Measurements from ENCODE around the gene KRTAP5-4.
"Not testable (repeated sequence)": the region's sequence is repeated elsewhere in the genome, so short reads cannot be mapped to it uniquely, and the experiment has no call there.

Gene KRTAP5-4

DNA sequence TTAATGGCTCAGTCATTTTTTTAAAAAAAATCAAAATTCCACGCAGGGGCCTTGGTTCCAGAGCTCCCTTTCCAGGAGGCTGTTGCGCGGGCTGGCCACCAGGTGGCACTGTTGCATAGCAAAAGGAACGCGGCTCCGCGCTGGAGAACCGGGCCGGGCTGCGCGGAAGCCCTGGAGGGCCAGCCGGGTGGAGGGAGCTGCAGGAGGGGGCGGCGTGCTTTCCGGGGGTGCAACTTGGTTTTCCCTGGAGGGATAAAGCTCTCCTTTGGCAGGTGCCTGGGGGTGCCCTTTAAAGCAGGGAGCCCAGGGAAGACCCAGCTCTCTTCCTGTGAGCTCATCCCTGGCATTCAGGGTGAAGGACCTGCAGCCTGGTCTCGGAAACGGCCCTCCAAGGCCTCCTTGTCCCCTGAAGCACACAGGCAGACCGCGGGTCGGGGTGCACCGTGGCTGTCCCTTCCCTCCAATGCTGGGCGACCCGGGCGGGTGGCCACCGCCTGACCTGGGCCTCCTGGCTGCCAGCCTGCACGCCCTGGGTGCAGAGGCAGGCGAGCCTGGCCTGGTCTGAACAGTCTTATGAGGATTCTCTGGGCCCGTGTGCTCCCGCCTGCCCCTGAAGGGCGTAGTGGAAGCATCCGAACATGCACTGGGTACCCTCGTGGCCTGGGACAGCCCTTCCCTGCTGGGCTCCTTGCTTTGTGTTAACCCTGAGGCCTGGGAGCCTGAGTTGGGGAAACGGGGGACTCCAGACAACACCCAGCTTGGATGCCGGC is 31.0 kb upstream of the KRTAP5-4 start:
- DNase-seq (ENCODE audit: low read depth in 2 of 2) = peak; percentile 57 to 69

DNA sequence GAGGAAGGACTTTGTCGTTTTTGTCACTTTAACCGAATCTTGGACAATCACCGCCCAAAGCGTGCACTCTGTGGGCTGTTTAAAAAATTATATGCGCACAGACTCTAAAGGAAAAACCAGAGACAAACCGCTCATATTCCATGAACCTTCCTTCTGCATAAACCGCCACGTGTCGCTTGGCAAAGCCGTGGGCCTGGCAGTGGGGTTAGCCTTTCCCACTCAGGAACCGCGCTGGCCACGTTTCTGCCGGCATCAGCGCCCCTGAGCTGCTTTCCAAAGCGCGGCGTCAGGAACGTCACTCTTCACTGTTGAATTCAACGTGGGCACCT is 30.5 kb upstream of the KRTAP5-4 start:
- no peak for DNase-seq (ENCODE audit: low read depth in 2 of 2)

DNA sequence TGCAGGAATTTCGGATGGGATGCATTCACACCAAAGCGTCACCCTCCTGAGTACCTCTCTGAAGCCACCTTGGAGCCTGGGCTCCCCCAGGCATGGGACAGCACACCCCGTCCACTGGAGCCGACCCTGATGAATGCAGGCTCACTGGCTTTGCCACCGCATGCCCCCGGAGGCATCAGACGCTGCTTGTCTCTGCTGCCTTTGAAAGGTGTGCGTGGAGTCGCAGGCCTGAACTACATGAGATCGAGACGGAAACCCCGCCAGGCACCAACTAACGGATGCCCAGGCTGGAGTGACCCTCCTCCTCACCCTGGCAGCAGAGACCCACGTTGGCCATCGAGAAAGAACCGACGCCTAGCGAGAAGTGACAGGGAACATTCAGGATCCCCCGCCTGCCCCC is 30.1 kb upstream of the KRTAP5-4 start:
- no peak for DNase-seq (ENCODE audit: low read depth in 2 of 2)

DNA sequence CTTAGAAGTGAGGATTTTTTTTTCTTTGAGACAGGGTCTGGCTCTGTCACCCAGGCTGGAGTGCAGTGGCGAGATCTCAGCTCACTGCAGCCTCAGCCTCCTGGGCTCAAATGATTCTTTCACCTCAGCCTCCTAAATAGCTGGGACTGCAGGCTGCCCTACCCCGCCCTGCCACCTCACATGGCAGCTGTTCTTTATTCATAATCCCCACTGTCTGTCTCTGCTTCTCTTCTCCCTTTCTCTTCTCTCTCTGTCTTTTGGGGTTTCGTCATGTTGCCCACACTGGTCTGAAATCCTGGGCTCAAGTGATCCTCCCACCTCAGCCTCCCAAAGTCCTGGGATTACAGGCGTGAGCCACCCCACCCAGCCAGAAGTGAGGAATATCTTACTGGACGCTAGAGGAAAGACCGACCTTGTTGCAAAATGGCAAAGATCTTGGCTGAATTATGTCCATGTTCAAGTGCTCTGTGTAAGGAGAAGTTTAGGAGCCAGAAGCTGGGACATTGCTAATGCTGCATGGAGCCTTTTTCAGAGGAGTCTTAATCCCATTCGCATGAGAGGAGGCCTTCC is 29.6 kb upstream of the KRTAP5-4 start:
- DNase-seq (ENCODE audit: low read depth in 2 of 2) = no peak

DNA sequence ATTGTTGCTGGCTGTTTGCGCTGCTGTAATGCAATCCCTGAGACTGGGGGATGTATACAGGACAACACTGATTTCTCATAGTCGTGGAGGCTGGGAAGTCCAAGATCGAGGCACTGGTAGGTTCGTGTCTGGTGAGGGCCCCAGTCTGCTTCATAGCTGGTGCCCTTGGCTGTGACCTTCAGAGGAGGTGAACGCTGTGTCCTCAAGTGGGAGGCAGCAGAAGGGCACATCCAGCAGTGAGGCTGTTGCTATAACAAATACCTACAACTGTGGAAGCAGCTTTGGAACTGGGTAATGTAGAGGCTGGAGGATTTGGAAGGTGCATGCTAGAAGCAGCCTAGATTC is 29.0 kb upstream of the KRTAP5-4 start:
- DNase-seq (ENCODE audit: low read depth in 2 of 2) = no peak

DNA sequence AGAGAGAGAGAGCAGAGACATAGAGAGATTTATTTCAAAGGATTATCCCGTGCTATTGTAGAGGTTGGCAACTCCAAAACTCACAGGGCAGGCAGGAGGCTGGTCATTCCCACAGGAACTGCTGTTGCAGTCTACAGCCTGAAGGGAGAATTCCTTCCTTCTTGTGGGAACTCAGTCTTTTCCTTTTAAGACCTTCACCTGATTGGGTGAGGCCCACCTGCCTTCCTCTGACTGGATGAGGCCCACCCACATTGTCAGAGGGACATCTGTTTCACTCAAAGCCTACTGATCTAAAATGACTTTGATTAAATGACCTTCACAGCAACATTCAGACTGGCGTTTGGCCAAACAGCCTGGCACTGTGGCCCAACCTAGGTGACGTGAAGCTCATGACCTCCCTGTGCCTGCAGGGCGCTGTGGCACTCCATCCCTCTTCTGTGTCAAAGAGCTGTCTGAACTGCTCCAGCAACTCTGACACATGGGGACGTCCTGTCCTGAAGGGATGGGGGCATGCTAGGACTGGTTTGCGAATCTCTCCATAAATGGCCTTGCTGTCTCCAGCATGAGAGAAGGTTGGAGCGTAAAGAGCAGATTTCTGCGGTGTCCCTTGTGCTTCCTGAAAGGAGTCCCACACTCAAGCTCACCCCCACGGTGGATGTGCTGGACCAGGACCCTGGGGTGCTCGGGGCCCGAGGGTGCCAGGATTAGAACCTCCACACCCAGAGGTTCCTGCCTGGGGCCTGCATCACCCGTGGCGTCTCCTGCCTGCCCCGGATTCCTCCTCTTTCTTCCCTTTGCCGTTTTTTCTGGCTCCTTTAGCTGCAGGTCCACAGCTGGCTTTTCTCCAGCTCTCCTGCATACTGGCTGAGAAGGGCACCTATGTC is 28.3 kb upstream of the KRTAP5-4 start:
- no peak for DNase-seq (ENCODE audit: low read depth in 2 of 2)

DNA sequence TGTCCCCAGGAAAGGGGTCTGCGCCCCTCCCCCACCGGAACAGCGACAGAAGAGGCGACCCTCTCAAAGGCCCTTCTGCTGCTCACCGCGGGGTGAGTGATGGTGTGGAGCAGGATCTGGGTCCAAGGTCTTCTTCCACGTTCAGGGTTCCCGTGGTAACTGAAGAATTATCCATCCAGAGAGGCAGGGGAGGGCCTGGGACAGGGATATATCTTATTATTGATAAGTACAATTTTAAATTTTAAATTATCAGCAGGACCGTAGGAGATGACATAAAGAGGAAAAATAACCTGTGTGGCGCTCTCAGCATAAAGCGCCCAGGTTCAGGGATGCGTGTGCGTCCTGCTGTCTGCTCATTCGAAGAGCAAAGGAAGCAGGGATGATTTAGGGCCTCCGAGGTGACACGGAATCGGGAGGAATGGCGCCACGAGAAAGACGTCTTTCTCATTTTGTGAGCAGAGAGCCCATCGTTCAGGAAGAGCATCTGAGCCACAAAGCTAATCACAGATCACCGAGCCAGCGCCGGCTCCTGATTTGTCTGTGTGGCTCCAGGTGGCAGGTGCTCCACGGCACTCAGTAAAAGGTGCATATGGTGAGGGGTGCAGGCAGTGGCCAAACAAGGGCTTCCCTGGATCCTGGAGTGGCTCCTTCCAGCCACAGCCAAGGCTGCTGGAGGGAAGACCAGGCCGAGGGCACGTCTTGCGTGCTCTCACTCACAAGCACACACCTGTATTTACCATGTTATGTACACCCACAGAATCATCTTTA is 26.9 kb upstream of the KRTAP5-4 start:
- no peak for DNase-seq (ENCODE audit: low read depth in 2 of 2)

DNA sequence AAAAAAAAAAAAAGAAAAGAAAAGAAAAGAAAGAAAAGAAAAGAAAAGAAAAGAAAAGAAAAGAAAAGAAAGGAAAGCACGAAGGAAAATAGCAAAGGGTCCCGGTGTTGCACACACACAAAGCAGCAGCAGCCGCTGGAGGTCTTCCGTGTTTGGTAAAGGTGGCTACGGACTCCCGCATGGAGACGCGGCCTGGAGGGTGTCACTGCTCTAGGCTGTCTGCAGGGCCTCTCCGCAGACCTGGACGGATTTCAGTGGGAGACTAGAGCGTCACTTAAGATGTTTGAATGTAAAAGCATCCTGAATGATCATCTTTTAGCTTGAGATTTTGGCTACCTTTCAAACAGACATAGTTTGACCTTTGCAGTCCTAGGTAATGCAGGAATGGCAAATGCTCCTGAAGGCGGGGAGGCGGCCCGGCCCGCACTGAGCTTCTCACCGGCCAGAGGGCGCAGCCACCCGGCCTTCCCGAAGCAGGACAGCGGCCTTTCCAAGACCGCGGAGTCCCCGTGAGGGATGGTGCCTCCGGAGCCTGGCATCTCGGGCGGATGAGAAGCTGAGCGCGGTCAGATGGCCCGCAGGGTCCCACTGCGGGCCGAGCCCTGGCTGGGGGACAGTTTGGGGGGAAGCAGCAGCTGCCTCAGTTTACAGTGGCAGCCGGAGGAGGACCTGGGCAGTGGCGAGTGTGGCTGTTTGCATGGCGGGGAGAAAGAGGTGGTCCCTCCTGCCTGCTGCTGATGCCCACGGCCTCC is 26.1 kb upstream of the KRTAP5-4 start:
- no peak for DNase-seq (ENCODE audit: low read depth in 2 of 2)

DNA sequence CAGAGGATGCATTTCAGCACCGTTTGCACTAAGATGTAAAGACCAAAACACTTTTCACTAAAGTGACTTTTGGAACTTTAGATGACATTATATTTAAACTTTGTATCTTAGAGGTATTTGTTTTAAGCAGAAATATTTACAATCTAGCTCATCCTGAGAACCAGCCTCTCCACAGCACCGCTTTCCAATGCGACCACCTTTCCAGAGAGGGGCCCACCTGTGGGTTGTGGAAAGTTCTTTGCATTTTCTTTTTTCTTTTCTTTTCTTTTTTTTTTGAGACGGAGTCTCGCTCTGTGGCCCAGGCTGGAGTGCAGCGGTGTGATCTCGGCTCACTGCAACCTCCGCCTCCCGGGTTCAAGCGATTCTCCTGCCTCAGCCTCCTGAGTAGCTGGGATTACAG is 24.6 kb upstream of the KRTAP5-4 start:
- not testable (repeated sequence) for DNase-seq (ENCODE audit: low read depth in 2 of 2)

DNA sequence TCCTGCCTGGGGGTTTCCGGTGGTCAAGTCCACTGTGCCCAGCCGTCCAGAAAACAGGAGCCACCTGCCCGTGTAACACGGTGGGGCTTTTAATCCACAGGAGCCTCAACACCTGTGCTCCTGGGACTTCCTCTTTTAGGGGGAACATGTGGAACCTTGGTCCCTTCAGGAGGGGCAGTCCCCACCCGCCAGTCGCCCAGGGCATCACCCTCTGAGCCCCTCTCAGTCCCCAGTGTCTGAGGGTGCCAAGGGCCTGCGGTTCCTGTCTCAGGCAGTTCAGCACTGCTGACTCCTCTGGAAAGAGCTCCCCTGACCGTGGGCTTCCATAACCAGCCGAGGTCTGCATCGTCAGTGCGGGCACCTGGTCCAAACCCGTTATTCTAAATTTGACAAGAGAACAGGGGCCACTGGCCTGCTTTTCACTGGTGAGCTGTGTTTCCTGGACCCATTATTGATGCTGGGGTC is 23.5 kb upstream of the KRTAP5-4 start:
- no peak for DNase-seq (ENCODE audit: low read depth in 2 of 2)

DNA sequence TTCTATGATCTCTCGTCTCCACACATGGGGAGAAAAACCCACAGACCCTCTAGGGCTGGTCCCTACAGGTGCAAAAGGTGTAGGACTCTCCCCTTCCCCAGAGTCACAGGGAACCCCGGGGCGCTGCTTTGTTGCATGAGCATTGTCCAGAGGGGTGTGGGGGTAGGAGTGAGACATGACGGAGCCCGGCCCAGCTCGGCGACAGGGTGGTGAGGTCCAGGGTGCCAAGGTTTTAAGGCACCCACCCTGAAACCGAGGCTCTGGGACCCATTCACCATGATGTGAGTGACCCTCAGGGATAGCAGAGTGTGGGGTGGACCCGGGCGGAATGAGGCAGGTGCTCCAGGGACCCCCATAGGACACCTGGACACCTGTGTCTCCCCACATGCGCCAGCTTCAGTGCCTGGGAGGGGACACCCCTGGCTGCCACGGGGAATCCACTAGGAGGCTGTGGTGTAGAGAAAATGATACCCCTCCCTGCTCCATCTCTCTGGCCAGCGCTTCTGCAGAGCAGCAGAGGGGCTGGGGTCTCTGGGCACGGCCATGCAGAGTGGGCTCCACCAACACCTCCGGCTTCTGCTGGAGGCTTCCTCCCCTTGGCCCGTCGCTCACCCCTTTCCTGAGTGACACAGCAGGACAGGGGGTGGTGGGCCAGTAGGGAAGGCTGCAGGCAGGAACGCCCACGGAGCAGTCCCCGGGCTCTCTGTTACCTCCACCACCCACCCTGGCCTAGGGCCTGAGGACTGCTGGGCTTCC is 22.8 kb upstream of the KRTAP5-4 start:
- no peak for DNase-seq (ENCODE audit: low read depth in 2 of 2)

DNA sequence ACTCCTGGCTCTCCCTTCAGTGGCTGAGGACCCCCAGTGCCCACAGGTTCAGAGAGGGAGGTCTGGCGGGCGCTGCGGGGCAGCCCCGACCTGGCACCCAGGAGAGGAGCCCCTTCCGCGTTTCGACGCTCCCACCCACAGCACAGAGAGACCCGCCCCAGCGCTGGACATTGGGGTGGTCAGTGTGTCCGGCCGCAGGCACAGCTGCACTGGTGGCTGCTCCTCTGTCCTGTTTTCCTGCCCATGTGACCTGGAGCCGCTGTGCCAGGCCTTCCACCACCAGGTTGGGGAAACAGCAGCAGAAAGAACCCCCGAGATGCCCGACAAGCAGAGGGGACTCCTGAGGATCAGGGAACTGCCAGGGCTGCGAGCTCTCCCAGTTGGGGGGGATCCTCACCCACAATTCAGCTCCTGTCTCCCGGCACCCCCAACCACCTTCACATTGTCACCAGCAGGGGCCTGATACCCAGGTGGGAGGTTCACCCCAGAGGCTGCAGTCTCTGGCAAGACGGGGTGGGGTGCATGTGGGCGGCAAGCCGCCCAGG is 21.3 kb upstream of the KRTAP5-4 start:
- no peak for DNase-seq (ENCODE audit: low read depth in 2 of 2)

DNA sequence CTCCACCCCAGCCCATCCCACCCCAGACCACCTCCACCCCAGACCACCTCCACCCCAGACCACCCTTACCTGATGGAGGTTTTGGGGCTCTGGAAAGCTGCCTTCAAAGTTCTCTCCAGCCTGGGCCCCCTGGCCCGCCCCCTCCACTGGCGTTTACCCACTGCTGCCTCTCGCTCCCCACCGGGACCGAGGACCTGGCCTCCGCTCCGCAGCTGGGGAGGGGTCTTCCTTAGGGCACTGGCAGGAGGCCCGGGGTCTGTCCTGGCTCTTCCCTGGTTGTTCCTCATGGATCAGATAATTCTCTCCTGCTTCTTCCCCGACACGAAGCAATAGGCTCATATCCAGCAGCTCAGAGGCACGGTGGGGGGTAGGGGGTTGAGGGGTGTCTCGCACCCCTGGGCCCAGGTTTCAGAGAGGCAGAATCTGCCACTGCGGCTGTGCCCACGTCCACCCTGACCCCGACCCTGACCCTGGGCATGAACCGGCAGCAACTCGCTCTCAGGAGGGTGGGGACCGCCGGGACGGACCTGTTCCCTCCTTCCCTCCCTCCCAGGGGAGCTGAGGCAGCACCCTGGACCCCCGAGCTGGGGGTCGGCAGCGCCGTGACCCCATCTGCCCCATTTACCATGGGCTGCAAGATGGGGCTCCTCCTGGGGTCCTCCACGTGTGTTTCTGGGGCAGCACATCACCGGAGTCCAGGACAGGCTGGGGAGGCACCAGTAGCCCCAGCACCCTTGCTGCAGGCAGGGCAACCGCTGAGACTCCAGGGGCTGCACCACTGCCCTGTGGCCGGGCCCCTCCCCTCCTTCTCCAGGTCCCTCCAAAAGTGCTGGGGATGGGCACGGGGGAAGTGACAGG is 20.6 kb upstream of the KRTAP5-4 start:
- no peak for DNase-seq (ENCODE audit: low read depth in 2 of 2)

DNA sequence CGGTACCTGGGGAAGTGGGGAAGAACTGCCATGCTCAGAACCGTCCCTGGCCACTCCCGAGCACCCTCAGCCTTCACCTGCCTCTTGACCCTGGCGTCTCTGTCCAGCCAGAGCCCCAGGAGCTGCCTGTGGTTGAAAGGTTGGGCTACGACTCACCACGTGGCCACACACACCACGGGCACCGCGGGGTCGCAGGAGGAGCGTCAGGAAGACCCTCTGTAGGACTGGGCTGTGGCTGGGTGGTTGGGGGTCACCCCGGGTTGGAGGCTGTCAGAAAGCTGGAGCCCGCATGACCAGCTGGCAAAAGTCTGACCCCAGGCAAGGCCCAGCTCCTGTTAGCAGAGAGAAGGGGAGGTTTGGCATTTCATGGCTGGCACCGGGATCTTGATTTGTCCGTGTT is 19.2 kb upstream of the KRTAP5-4 start:
- no peak for DNase-seq (ENCODE audit: low read depth in 2 of 2)

DNA sequence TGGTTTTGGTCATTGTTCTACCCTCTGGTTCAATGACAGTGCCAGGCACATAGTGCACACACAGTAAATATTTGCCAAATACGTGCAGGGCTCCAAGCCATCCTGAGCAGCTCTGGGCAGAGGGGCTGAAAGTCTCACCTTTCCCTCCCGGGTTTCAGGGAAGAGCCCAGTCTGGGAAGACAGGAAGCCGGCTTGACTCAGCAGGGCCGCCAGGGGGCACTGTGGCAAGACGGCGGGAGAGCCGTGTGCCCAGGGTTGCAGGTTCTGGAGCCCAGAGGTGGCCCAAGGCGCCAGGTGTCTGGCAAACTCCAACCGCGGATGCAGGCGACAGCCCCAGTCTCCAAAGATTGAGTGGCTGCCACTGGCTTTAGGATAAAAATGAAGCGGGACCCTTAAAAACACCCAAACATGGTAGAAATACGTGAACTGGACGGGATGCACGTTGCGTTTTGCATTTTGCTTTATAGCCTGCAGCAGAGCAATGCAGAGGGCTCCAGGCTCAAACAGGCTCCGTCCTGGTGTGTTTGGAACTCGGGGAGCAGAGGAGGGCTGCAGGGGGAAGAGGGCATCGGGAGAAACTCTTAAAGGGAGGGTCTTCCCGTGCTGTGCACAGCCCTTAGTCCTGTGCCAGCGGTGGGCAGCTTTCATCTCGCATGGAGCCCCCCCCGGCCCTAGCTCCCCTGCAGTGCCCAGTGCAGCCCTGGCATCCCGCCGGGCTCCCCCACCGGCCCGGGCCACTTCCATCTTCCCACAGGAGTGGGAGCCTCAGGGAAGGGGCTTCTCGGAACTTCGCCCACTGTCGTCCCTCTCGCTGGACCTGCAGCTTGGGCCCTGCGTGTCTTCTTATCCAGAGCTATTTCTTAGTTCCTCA is 18.4 kb upstream of the KRTAP5-4 start:
- DNase-seq (ENCODE audit: low read depth in 2 of 2) = no peak

DNA sequence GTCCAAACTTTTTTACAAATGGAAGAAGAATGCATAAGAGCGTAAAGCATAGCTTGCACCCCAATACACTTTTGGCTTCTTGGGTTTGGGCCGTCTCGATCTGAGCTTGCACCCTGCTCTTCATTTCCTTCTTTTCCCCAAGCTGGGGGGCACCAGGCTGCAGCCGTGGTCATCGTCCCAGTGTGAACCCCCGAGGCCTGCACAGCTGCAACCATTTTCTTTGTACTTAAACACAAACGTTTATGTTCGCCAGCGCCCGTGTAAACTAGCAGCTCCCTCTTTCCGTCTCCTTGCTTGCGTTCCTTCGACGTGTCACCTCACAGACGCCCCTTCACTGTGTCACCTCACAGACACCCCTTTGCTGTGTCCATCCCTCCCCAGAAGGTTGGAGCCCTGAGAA is 17.7 kb upstream of the KRTAP5-4 start:
- DNase-seq (ENCODE audit: low read depth in 2 of 2) = no peak

DNA sequence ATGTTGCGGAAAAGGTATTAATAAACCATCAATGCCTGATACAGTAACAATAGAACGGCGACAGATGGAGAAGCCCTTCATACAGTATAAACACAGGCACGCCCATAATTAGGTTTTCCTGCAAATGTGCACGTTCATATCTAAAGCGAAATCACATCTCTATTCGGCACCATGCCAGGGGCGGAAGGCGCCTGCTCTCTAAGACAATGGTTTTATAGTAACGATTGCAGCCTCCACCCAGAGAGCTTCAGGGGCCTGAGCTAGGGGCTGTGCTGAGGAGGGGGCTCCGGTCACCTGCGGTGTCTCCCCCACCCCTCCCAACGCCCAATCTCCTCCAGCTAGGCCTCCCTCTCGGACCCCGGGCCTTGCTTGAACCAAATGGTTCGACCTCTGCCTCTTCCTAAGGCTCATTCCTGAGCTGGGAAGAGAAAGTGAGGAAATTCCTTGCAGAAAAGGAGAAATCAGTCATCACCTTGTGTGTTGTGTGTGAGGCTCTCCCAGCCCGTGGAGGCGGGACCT is 17.2 kb upstream of the KRTAP5-4 start:
- no peak for DNase-seq (ENCODE audit: low read depth in 2 of 2)

DNA sequence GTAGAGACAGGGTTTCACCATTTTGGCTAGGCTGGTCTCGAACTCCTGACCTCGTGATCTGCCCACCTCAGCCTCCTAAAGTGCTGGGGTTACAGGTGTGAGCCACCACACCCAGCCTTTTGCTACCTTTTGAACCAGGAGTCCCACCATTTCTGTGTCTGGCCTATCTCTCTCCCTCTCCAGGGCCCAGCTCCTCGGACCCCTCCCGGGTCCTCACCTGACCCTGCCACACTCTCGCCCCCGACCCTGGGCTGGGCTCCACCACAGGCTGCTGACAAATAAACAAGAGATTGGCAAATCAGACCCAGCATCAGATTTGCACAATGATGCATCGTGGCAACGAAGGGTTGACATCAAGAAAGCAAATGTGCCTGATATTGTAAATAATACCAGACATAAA is 16.4 kb upstream of the KRTAP5-4 start:
- DNase-seq (ENCODE audit: low read depth in 2 of 2) = no peak
